K562 (cell line): ENCODE results near the gene PIK3R1. TPM values are rescaled to one million over a fixed set of nuclear protein-coding genes. Genes with fewer than 3 reads are reported as not detected.
A peak's percentile ranks its signal among the peaks of the same experiment; 100 is the strongest.

Source experiments
- ATAC-seq: fragments of 200-7000 bp; cut with Tn5 transposase; 3 replicates; pipeline ENCODE4 v1.9.1; 2020; ENCODE audit warnings: moderate library complexity
- BruUV-seq: library from RNA; stranded (reverse); fragments of 400-500 nt; replicated peaks from 2 replicates; lab custom pipeline; 2021; lab: Mats Ljungman, UMichigan
- CTCF ChIA-PET: fragments of 300-600 bp; formaldehyde crosslinking; extraction: SDS; loops from one replicate; lab custom pipeline; 2021; ENCODE audit warnings: low intra/inter-chr PET ratio; lab: Yijun Ruan, JAX
- POLR2A ChIA-PET: fragments of 300-600, 350-650 bp; sonication (Branson Sonifier 250); formaldehyde crosslinking; extraction: SDS; loops from one replicate; lab custom pipeline; 2021; ENCODE audit warnings: antibody characterized with exemption, inconsistent platforms; lab: Yijun Ruan, JAX
- DNase-seq, 4 experiments: peaks; one replicate each; pipeline versions ENCODE4 v3.0.0 to v3.0.0-alpha.2; 2011 to 2018; ENCODE audit warnings: low spot score in 3 of 4, mixed read lengths in 3 of 4; ENCODE audit errors: extremely low read depth in 1 of 4
- FAIRE-seq: peaks from 2 replicates; lab custom pipeline; 2011; peaks lifted over from hg19 to GRCh38; lab: Jason Lieb, UNC
- H2AFZ ChIP-seq: 2 replicates; pipeline ENCODE4 v1.6.0; 2011; ENCODE audit warnings: low read depth, low read length, control low read depth, inconsistent platforms
- H3K27ac ChIP-seq: fragments of 200-600 bp; 3 replicates; pipeline ENCODE4 v1.8.0; 2011; ENCODE audit warnings: low read depth, mild to moderate bottlenecking, control low read depth, inconsistent platforms, low read length, moderate library complexity, mixed read lengths; ENCODE audit errors: extremely low read depth
- H3K27me3 ChIP-seq, 2 experiments: fragments of 300-600 bp in 1 of 2; 2 replicates in 1 of 2; 3 replicates in 1 of 2; pipeline versions ENCODE4 v1.6.0 to v1.8.0; 2011; ENCODE audit warnings: inconsistent platforms in 2 of 2, low read length in 2 of 2, mild to moderate bottlenecking in 1 of 2, mixed read lengths in 1 of 2, moderate library complexity in 1 of 2; ENCODE audit not compliant: control insufficient read depth in 2 of 2, insufficient read depth in 2 of 2
- H3K36me3 ChIP-seq: fragments of 300-600 bp; 3 replicates; pipeline ENCODE4 v1.8.0; 2011; ENCODE audit warnings: mild to moderate bottlenecking, low read length, inconsistent platforms; ENCODE audit not compliant: control insufficient read depth, insufficient read depth
- H3K4me1 ChIP-seq, 2 experiments: fragments of 200-600 bp in 1 of 2; replicated peaks in 1 of 2; 2 replicates in 1 of 2; 3 replicates in 1 of 2; pipeline versions ENCODE4 v1.5.1 to v1.8.0; 2011; ENCODE audit warnings: inconsistent platforms in 2 of 2, low read length in 2 of 2, mild to moderate bottlenecking in 1 of 2, mixed read lengths in 1 of 2, moderate library complexity in 1 of 2; ENCODE audit not compliant: control insufficient read depth in 2 of 2, insufficient read depth in 2 of 2
- H3K4me2 ChIP-seq: 2 replicates; pipeline ENCODE4 v1.6.1; 2011; ENCODE audit warnings: low read length, control low read depth, inconsistent platforms, mixed read lengths; ENCODE audit not compliant: insufficient read depth
- H3K4me3 ChIP-seq: fragments of 200-600 bp; sonication (generic), shearing (Covaris generic); 2 replicates; pipeline ENCODE4 v1.5.1; 2016; ENCODE audit warnings: control low read depth, inconsistent platforms
- H3K79me2 ChIP-seq: fragments of 200-600 bp; 3 replicates; pipeline ENCODE4 v1.8.0; 2011; ENCODE audit warnings: low read length, inconsistent platforms; ENCODE audit not compliant: control insufficient read depth, insufficient read depth
- H3K9ac ChIP-seq, 2 experiments: 2 replicates each; pipeline versions ENCODE4 v1.6.0 to v1.6.1; 2011; ENCODE audit warnings: low read depth in 2 of 2, low read length in 2 of 2, control low read depth in 1 of 2, inconsistent platforms in 1 of 2, mild to moderate bottlenecking in 1 of 2, mixed read lengths in 1 of 2; ENCODE audit not compliant: insufficient read depth in 1 of 2
- H3K9me1 ChIP-seq: one replicate; pipeline ENCODE4 v1.6.0; 2011; ENCODE audit warnings: inconsistent platforms, mild to moderate bottlenecking, low read length, moderate library complexity; ENCODE audit not compliant: control insufficient read depth, insufficient read depth
- H3K9me3 ChIP-seq: replicated peaks from 2 replicates; pipeline ENCODE4 v1.5.1; 2011; ENCODE audit warnings: low read depth, low read length, inconsistent platforms; ENCODE audit not compliant: control insufficient read depth, insufficient read depth
- H4K20me1 ChIP-seq: replicated peaks from 2 replicates; pipeline ENCODE4 v1.6.1; 2011; ENCODE audit warnings: low read length, inconsistent platforms, mixed read lengths; ENCODE audit not compliant: control insufficient read depth, insufficient read depth
- ATF3 ChIP-seq, 2 experiments: fragments of 450-650 bp in 1 of 2; sonication (generic) in 1 of 2; formaldehyde crosslinking in 1 of 2; IDR thresholded peaks in 1 of 2; conservative IDR thresholded peaks in 1 of 2; 2 replicates each; pipeline versions ENCODE4 v1.6.1 to v1.8.1; 2016 to 2023; ENCODE audit warnings: mild to moderate bottlenecking in 2 of 2, moderate library complexity in 2 of 2, inconsistent platforms in 1 of 2, missing genetic modification reagents in 1 of 2
- BDP1 ChIP-seq: IDR thresholded peaks from 3 replicates; pipeline ENCODE4 v1.6.1; 2011; ENCODE audit not compliant: insufficient read length, insufficient read depth
- E4F1 ChIP-seq: fragments of 250-450 bp; sonication (Bioruptor Pico); IDR thresholded peaks from 2 replicates; pipeline ENCODE4 v1.5.0; 2021; ENCODE audit warnings: mild to moderate bottlenecking, borderline replicate concordance
- RAD21 ChIP-seq, 2 experiments: fragments of 250-450 bp in 1 of 2; fragments of 450-650 bp in 1 of 2; sonication (Bioruptor Pico) in 1 of 2; formaldehyde crosslinking in 1 of 2; IDR thresholded peaks in 1 of 2; conservative IDR thresholded peaks in 1 of 2; 2 replicates each; pipeline versions ENCODE4 v1.4.0 to v1.8.0; 2020 to 2022; ENCODE audit warnings: mild to moderate bottlenecking in 2 of 2, moderate library complexity in 1 of 2
- STAT5B ChIP-seq: fragments of 250-450 bp; sonication (Bioruptor Pico); IDR thresholded peaks from 2 replicates; pipeline ENCODE4 v1.8.0; 2021; ENCODE audit warnings: mild to moderate bottlenecking, inconsistent platforms
- UBTF ChIP-seq, 2 experiments: IDR thresholded peaks; 2 replicates each; pipeline ENCODE4 v1.6.1; 2012; ENCODE audit warnings: improper control_type of control experiment in 2 of 2, low read depth in 2 of 2, low read length in 2 of 2, borderline replicate concordance in 1 of 2
- ZFPM2 ChIP-seq: fragments of 250-450 bp; sonication (Bioruptor Pico); IDR thresholded peaks from 2 replicates; pipeline ENCODE4 v1.5.1; 2022; ENCODE audit warnings: mild to moderate bottlenecking
- WGBS: fragments of 100-300 bp; shearing (Covaris generic); methylation state at CpG from one replicate; pipeline ENCODE4 v1.1.6; 2016; ENCODE audit warnings: low coverage, mixed read lengths; ENCODE audit not compliant: insufficient coverage; ENCODE audit errors: missing lambda C conversion rate; 5-methylcytosine and 5-hydroxymethylcytosine counted together
- in situ Hi-C: fragments of 300-500 bp; cut with MboI; formaldehyde crosslinking; loops from 4 replicates; pipeline ENCODE4 v1.15.0; 2018; ENCODE audit warnings: inconsistent platforms, mixed read lengths
- intact Hi-C: fragments of 100-400 bp; cut with micrococcal nuclease; formaldehyde crosslinking; loops from 2 replicates; pipeline ENCODE4 v1.14.2; 2022
- polyA plus RNA-seq, 8 experiments: library from polyadenylated mRNA; depleted of rRNA in 4 of 8; stranded (reverse) in 5 of 8; unstranded in 3 of 8; fragments of >200 nt; fragmentation: Nextera tagmentation in 2 of 8; fragmentation: Illumina TruSeq in 1 of 8; extraction: Ambion mirVana in 2 of 8; extraction: Trizol in 1 of 8; gene quantifications; 2 replicates each; pipeline versions ENCODE4 v1.2.1 to v1.2.3, GENCODE V29; 2011 to 2014; ENCODE audit warnings: inconsistent platforms in 1 of 8, missing spikeins in 1 of 8
- total RNA-seq, 7 experiments: library from RNA; depleted of rRNA in 6 of 7; stranded (reverse); fragments of >200 nt in 6 of 7; fragmentation: Illumina TruSeq in 2 of 7; extraction: Trizol in 2 of 7; gene quantifications; 2 replicates each; pipeline versions ENCODE4 v1.2.1 to v1.2.3, GENCODE V29; 2011 to 2021; ENCODE audit warnings: low replicate concordance in 1 of 7

The PIK3R1 gene
- total and polyA plus RNA-seq, 9 of the 15 experiments (the other 6 are each of a cell fraction or from before 2014, with no cell fraction given), result 1.1 to 9.7 (median 4.8) TPM

- TF ChIP-seq ATF3 (IDR thresholded peaks at IDR 0.05), result no peak
- no peak for TF ChIP-seq ATF3 (CRISPR knock-in tag; conservative IDR thresholded peaks at IDR 0.05)
- no peak for TF ChIP-seq ZFPM2
- TF ChIP-seq RAD21 (CRISPR knock-in tag; conservative IDR thresholded peaks at IDR 0.05 in 1 of 2, IDR thresholded peaks at IDR 0.05 in 1 of 2), result peak in 1 of 2 experiments; percentile 42; a peak in 2 of 4 replicates
- no peak for TF ChIP-seq E4F1 (CRISPR knock-in tag)
- TF ChIP-seq, all 486 proteins: peak for 2
Observed at GRCh38 chr5:68246802-68247201, 31.2 kb downstream of the PIK3R1 start (continued).

GRCh38 chr5:68247627-68248026, 32.1 kb downstream of the PIK3R1 start:
- Histone ChIP-seq H3K4me3 (no peak overlapping the region), H2AFZ (no peak overlapping the region), H3K9me1 (no peaks in the 10 kb centered on the region), H3K79me2 (no peaks in the 10 kb centered on the region), H3K9me3 (no peaks in the 10 kb centered on the region), H4K20me1 (no peaks in the 10 kb centered on the region), H3K4me2 (no peak overlapping the region), H3K27ac (no peak overlapping the region)
- CTCF ChIA-PET, result no interaction called here
- WGBS, result 27% methylated on average over 3 of the region's 3 CpGs
- no peak for DNase-seq
- TF ChIP-seq STAT5B (CRISPR knock-in tag), result no peak
- no peak for TF ChIP-seq BDP1
- TF ChIP-seq UBTF (IDR thresholded peaks at IDR 0.05; ENCODE audit: borderline replicate concordance in 1 of 2, low read depth in 2 of 2, low read length in 2 of 2), result no peak
- TF ChIP-seq, all 486 proteins: peak for 0
- POLR2A ChIA-PET, result no interaction called here
- Histone ChIP-seq H3K27me3 (no peaks in the 10 kb centered on the region), H3K4me1 (no peaks in the 10 kb centered on the region), H3K36me3 (no peaks in the 10 kb centered on the region), H3K9ac (no peak overlapping the region)
- ATAC-seq (no peak), FAIRE-seq (no peak)
- intact Hi-C loops (no loop called here), in situ Hi-C loops (no loop called here)
- no TSS peak for BruUV-seq
